NB4 (cell line): Measurements from ENCODE around the gene UBE2F.

Source experiments
- MYC ChIP-seq: IDR thresholded peaks from 2 replicates; pipeline ENCODE4 v1.6.1; 2011; ENCODE audit warnings: low read depth, low read length
- POLR2A ChIP-seq: IDR thresholded peaks from 2 replicates; pipeline ENCODE4 v1.6.1; 2011; ENCODE audit warnings: mild to moderate bottlenecking; ENCODE audit not compliant: insufficient read length; ENCODE audit errors: extremely low read depth
- TF ChIP-seq, protein P1 (sequence below): IDR thresholded peaks from one replicate; pipeline ENCODE4 v1.5.1; 2012; ENCODE audit warnings: low read depth, low read length
- TF ChIP-seq, protein P2 (sequence below): IDR thresholded peaks from 2 replicates; pipeline ENCODE4 v1.6.1; 2011; ENCODE audit warnings: low read depth, low read length

DNA sequence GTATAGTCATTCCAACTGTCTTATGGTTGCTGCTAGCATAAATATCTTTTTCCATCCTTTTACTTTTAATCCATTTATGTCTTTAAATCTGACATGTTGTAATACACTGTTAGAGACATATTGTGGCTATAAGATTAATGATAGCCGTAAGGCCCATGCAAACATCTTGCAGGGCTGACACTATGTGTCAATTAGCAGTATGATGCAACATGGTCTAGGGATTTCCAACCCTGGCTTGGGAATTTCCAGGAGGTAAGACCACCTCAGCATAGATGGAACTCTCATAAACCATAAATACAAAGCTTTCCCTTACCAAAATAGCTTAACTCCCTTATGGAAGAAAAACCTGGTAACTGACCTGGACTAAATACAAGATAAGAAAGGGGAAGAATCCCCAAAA, 110.5 kb downstream of the UBE2F start:
- TF ChIP-seq POLR2A (no peak), MYC (no peak)
- TF ChIP-seq, protein P1, sequence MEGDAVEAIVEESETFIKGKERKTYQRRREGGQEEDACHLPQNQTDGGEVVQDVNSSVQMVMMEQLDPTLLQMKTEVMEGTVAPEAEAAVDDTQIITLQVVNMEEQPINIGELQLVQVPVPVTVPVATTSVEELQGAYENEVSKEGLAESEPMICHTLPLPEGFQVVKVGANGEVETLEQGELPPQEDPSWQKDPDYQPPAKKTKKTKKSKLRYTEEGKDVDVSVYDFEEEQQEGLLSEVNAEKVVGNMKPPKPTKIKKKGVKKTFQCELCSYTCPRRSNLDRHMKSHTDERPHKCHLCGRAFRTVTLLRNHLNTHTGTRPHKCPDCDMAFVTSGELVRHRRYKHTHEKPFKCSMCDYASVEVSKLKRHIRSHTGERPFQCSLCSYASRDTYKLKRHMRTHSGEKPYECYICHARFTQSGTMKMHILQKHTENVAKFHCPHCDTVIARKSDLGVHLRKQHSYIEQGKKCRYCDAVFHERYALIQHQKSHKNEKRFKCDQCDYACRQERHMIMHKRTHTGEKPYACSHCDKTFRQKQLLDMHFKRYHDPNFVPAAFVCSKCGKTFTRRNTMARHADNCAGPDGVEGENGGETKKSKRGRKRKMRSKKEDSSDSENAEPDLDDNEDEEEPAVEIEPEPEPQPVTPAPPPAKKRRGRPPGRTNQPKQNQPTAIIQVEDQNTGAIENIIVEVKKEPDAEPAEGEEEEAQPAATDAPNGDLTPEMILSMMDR, result no peak
- TF ChIP-seq, protein P2, sequence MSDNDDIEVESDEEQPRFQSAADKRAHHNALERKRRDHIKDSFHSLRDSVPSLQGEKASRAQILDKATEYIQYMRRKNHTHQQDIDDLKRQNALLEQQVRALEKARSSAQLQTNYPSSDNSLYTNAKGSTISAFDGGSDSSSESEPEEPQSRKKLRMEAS, result no peak
